Activated naive CD8-positive, alpha-beta T cell treated with anti-CD3 and anti-CD28 coated beads, Interleukin-2, amount 50 U/mL, for 16 hours (primary cell): Measurements from ENCODE around the gene AVEN.

Experiments
- DNase-seq: peaks from one replicate; pipeline ENCODE4 v3.0.0-alpha.2; 2020; ENCODE audit warnings: low read depth, low spot score

Gene AVEN

DNA sequence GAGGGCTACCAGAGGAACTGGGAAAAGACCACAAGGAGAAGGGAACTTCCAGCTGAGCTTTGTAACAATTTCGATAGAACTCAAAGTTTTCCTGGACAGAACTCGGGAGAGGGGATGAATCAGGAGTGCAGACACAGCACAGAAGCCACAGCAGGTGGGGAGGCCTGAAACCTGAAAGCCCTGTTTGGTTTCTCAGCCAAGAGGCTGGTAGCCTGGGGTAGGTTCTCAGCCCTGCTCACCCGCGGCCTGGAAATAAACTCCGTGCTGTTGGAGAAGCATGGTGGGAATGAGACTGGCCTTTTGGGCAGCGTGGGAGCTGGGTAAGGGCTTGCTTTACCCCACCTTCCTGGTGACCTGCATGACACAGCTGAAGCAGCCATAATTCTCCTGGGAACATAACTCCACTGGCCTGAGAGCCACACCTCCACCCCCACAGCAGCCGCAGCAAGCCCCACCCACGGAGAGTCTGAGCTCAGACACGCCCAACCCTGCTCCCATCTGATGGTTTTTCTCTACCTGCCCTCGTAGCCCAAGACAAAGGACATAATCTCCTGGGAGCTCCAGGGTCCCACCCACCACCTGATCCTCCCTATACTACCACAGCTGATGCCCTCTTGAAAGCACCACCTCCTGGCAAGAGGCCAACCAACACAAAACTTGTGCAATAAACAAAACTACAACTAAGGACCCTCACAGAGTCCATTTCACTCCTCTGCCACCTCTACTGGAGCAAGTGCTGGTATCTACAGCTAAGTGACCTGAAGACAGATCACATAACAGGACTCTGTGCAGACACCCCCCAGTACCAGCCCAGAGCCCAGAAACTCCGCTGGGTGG is 123.2 kb downstream of the AVEN start:
- no peak for DNase-seq

- no peak for DNase-seq
These were observed 125.5 kb downstream of the AVEN start for GRCh38 chr15:33913459-33913858.

GRCh38 chr15:33912326-33912725 is 126.7 kb downstream of the AVEN start:
- DNase-seq = no peak

DNA sequence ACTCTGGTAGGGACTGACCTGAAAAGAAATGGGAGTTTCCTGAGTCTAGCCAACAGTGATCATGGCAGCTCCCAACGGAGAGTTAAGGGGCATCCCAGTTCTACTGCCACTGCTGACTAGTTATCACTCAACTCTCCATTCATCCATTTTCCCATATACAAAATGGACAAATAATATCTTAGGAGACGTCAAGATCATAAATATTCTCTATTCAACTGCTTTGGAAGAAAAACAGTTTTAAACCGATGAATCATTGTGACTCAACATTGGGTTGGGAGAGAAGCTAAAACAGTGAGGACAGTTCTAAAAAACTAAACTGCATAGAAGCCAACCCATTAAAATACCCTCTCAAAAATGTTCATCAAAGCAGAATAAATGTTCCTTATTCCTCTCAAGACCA is 128.3 kb downstream of the AVEN start:
- no peak for DNase-seq

- no peak for DNase-seq
These were observed 130.6 kb downstream of the AVEN start for GRCh38 chr15:33908406-33908805.

GRCh38 chr15:33907326-33907725 is 131.7 kb downstream of the AVEN start:
- DNase-seq = no peak

GRCh38 chr15:33903661-33904060 is 135.3 kb downstream of the AVEN start:
- DNase-seq = no peak

- DNase-seq = no peak
These were observed 137.0 kb downstream of the AVEN start for GRCh38 chr15:33902043-33902442.

- DNase-seq = no peak
These were observed 144.8 kb downstream of the AVEN start for GRCh38 chr15:33894193-33894592.

GRCh38 chr15:33888176-33888575 is 150.8 kb downstream of the AVEN start:
- no peak for DNase-seq

GRCh38 chr15:33882921-33883320 is 156.1 kb downstream of the AVEN start:
- no peak for DNase-seq

GRCh38 chr15:33874156-33874555 is 164.8 kb downstream of the AVEN start:
- DNase-seq = no peak

DNA sequence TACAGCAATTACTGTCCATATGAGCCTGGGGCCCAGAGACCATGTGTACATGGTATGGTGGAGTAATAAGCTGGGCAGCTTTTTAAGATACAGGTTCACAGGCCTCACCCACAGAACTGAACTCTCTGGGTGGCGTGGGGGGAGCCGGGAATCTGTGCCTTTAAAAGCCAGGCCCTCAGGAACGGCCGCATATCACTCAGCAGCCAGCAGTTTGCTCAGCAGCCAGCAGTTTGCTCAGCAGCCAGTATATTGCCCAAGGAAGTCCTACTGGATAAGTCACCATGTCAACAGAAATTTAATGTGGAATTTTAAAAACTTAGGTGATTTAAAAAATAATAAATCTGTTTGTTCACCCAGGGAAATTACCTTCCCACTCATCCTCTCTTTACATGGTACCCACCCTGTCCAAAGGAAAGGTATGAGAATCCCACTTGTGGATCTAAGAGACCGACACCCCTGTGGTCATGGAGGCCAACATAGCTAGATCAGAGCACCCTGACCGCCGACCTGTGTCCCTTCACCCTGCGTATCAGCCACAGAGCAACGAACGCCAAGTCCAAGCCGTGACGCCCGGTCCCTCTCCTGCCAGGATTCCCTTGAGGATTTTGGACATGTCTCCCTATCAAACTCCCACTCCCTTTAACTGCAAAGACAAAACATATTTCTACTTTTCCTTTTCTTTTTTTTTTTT is 166.4 kb downstream of the AVEN start:
- DNase-seq = no peak

GRCh38 chr15:33871980-33872379 is 167.0 kb downstream of the AVEN start:
- DNase-seq = no peak

- no peak for DNase-seq
These were observed 172.8 kb downstream of the AVEN start for GRCh38 chr15:33866101-33866737.

DNA sequence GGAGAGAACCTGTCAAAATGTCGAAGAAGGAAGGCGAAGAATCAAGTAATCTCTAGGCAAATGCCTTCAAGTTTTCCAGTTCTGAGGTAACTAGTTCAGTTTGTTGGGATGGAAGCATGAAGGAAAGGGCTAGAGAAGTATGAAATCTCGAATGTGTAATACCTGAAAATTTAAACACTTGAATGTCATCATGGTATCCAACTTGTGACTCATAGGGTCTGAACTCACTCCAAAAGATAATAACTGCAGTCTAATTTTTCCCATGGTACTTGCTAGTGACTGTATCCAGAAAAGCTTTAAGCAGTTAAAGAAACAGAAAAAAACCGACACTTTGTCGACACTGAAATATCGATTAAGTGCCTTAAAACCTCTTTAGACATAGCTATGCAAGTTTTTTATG is 173.6 kb downstream of the AVEN start:
- no peak for DNase-seq

GRCh38 chr15:33864360-33865075 is 174.5 kb downstream of the AVEN start:
- no peak for DNase-seq

GRCh38 chr15:33860754-33861153 is 178.2 kb downstream of the AVEN start:
- no peak for DNase-seq

DNA sequence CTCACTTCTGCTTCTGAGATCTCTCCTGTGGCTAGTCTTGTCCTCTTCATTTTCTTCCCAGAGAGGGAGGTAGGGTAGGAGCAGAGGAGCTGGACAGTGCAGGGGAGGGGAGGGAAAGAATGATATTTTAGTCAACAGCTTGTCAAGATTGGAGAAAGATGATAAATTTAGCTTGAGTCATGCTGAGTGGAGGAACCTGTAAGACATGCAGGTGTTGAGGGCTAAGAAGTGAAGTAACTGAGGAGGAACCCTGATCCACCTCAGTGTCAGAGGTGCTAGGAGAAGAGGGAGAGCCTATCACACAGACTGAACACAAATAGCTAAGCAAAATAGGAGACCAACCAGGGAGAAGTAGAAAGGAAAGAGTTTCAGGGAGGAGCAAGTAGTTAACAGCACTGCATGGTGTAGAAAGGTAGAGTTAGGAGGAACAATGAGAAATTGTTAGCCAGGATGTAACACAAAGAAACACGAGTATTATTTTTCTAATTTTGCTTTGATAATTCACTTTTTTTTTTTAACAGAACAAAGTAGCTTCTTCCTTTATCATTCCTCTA is 178.9 kb downstream of the AVEN start:
- no peak for DNase-seq

DNA sequence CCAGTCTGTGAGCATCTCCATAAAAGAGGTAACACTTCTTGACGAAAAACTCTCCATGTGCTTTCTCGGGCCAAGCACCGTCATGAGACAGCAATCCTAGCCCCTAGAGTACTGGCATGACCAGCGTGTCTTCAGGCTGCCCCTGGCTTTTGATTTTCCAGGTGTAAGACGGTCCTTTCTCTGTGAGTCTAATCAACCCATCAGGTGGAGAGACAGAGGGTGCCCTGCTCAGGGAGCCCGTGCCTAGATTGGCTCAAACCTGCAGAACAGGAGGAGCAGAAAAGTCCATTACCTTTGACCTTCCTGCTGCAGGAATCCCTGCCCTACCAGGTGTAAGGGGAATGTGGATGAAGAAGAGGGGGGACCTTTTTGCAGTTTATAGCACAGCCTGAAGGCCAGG is 180.2 kb downstream of the AVEN start:
- DNase-seq = no peak

GRCh38 chr15:33857726-33858125 is 181.3 kb downstream of the AVEN start:
- DNase-seq = no peak

- no peak for DNase-seq
These were observed 186.4 kb downstream of the AVEN start for GRCh38 chr15:33852570-33852969.
